CD14-positive monocyte (primary cell): ENCODE data around the gene TIAM1. TPM values are rescaled to one million over a fixed set of nuclear protein-coding genes. Genes with fewer than 3 reads are reported as not detected.
A peak's percentile ranks its signal among the peaks of the same experiment; 100 is the strongest.

Experiments used
- DNase-seq, 3 donors: peaks; one replicate each; pipeline ENCODE4 v3.0.0-alpha.2; 2011 to 2022
- H2AFZ ChIP-seq: 2 replicates; pipeline ENCODE4 v1.6.0; 2012; ENCODE audit warnings: mild to moderate bottlenecking, low read depth, low read length, inconsistent platforms; ENCODE audit not compliant: insufficient read depth, poor library complexity, severe bottlenecking
- H3K27ac ChIP-seq, 2 donors: 1 replicate in 1 of 2; 2 replicates in 1 of 2; pipeline ENCODE4 v1.5.1; 2012 to 2013; ENCODE audit warnings: low read length in 2 of 2, control low read depth in 1 of 2, inconsistent platforms in 1 of 2, low read depth in 1 of 2, mild to moderate bottlenecking in 1 of 2
- H3K27me3 ChIP-seq, 2 donors: one replicate each; pipeline versions ENCODE4 v1.6.0 to v1.6.1; 2011 to 2013; ENCODE audit warnings: low read length in 2 of 2; ENCODE audit not compliant: control insufficient read depth in 2 of 2, insufficient read depth in 2 of 2
- H3K36me3 ChIP-seq, 2 donors: replicated peaks in 1 of 2; 1 replicate in 1 of 2; 2 replicates in 1 of 2; pipeline versions ENCODE4 v1.5.1 to v1.6.1; 2012 to 2013; ENCODE audit warnings: low read length in 2 of 2, control low read depth in 1 of 2, inconsistent platforms in 1 of 2, mild to moderate bottlenecking in 1 of 2; ENCODE audit not compliant: insufficient read depth in 2 of 2, control insufficient read depth in 1 of 2
- H3K4me1 ChIP-seq, 2 donors: 1 replicate in 1 of 2; 2 replicates in 1 of 2; pipeline versions ENCODE4 v1.5.1 to v1.6.1; 2012 to 2013; ENCODE audit warnings: low read length in 2 of 2, control low read depth in 1 of 2, inconsistent platforms in 1 of 2, mild to moderate bottlenecking in 1 of 2, moderate library complexity in 1 of 2; ENCODE audit not compliant: insufficient read depth in 2 of 2, control insufficient read depth in 1 of 2
- H3K4me2 ChIP-seq: replicated peaks from 2 replicates; pipeline ENCODE3; 2012; ENCODE audit warnings: low read length, moderate library complexity, mild to moderate bottlenecking; ENCODE audit not compliant: poor library complexity, severe bottlenecking; ENCODE audit errors: extremely low read depth
- H3K4me3 ChIP-seq, 3 experiments: fragments of 200-600 bp in 1 of 3; sonication (generic) in 1 of 3; replicated peaks in 1 of 3; 1 replicate in 2 of 3; 2 replicates in 1 of 3; pipeline ENCODE4 v1.5.1; 2011 to 2013; ENCODE audit warnings: low read length in 3 of 3, mild to moderate bottlenecking in 3 of 3, control low read depth in 2 of 3, low read depth in 2 of 3, inconsistent platforms in 1 of 3, moderate library complexity in 1 of 3
- H3K79me2 ChIP-seq: 2 replicates; pipeline ENCODE4 v1.6.0; 2012; ENCODE audit warnings: mild to moderate bottlenecking, control low read depth, inconsistent platforms, low read length, moderate library complexity; ENCODE audit not compliant: insufficient read depth
- H3K9ac ChIP-seq: 2 replicates; pipeline ENCODE4 v1.6.0; 2017; ENCODE audit warnings: low read length, mild to moderate bottlenecking; ENCODE audit not compliant: insufficient read depth, poor library complexity, severe bottlenecking
- H3K9me3 ChIP-seq, 2 donors: replicated peaks in 1 of 2; 1 replicate in 1 of 2; 2 replicates in 1 of 2; pipeline versions ENCODE4 v1.5.1 to v1.6.1; 2012 to 2013; ENCODE audit warnings: low read length in 2 of 2, control low read depth in 1 of 2; ENCODE audit not compliant: control insufficient read depth in 1 of 2, insufficient read depth in 1 of 2
- H4K20me1 ChIP-seq: 2 replicates; pipeline ENCODE4 v1.6.0; 2012; ENCODE audit warnings: mild to moderate bottlenecking, low read length, control low read depth, moderate library complexity; ENCODE audit not compliant: insufficient read depth
- H3K27ac Mint-ChIP-seq, 7 donors: one replicate each; pipeline ENCODE4 v1.8.0; 2020; ENCODE audit warnings: mild to moderate bottlenecking in 7 of 7, mixed read lengths in 7 of 7, moderate library complexity in 6 of 7, inconsistent platforms in 2 of 7
- H3K27me3 Mint-ChIP-seq, 3 donors: one replicate each; pipeline ENCODE4 v1.8.0; 2021 to 2022; ENCODE audit warnings: low read depth in 3 of 3, mild to moderate bottlenecking in 3 of 3, mixed read lengths in 3 of 3, moderate library complexity in 3 of 3, inconsistent platforms in 1 of 3
- H3K36me3 Mint-ChIP-seq, 2 donors: one replicate each; pipeline ENCODE4 v1.8.0; 2020; ENCODE audit warnings: mixed read lengths in 2 of 2, inconsistent platforms in 1 of 2, mild to moderate bottlenecking in 1 of 2
- H3K4me1 Mint-ChIP-seq: one replicate; pipeline ENCODE4 v1.8.0; 2020; ENCODE audit warnings: mild to moderate bottlenecking, mixed read lengths
- H3K4me3 Mint-ChIP-seq, 2 donors: one replicate each; pipeline ENCODE4 v1.8.0; 2020; ENCODE audit warnings: mild to moderate bottlenecking in 2 of 2, mixed read lengths in 2 of 2, moderate library complexity in 1 of 2
- H3K9me3 Mint-ChIP-seq, 7 donors: one replicate each; pipeline ENCODE4 v1.8.0; 2020 to 2022; ENCODE audit warnings: mixed read lengths in 7 of 7, mild to moderate bottlenecking in 6 of 7, moderate library complexity in 6 of 7, inconsistent platforms in 2 of 7
- WGBS: methylation state at CpG from one replicate; pipeline ENCODE4 v1.1.5; 2013; ENCODE audit warnings: missing lambda C conversion rate; ENCODE audit not compliant: insufficient coverage; 5-methylcytosine and 5-hydroxymethylcytosine counted together
- intact Hi-C, 2 donors: fragments of 100-400 bp; cut with micrococcal nuclease; formaldehyde crosslinking; loops; one replicate each; pipeline versions ENCODE4 v1.15.0 to v1.15.1; 2023
- polyA plus RNA-seq, 3 donors: library from polyadenylated mRNA; depleted of rRNA in 1 of 3; unstranded in 2 of 3; stranded (reverse) in 1 of 3; fragments of 300-500 nt in 2 of 3; fragments of >200 nt in 1 of 3; fragmentation: Illumina TruSeq in 2 of 3; gene quantifications; 1 replicate in 2 of 3; 2 replicates in 1 of 3; pipeline ENCODE4 v1.2.3, GENCODE V29; 2012 to 2021
- TF ChIP-seq, protein P1 (sequence below): fragments of 200-600 bp; IDR thresholded peaks from one replicate; pipeline ENCODE4 v1.8.0; 2022; ENCODE audit warnings: antibody characterized with exemption, mild to moderate bottlenecking

TIAM1 gene
- polyA plus RNA-seq, 3 donors: 17.7 to 55.0 (median 45.3) TPM

DNA sequence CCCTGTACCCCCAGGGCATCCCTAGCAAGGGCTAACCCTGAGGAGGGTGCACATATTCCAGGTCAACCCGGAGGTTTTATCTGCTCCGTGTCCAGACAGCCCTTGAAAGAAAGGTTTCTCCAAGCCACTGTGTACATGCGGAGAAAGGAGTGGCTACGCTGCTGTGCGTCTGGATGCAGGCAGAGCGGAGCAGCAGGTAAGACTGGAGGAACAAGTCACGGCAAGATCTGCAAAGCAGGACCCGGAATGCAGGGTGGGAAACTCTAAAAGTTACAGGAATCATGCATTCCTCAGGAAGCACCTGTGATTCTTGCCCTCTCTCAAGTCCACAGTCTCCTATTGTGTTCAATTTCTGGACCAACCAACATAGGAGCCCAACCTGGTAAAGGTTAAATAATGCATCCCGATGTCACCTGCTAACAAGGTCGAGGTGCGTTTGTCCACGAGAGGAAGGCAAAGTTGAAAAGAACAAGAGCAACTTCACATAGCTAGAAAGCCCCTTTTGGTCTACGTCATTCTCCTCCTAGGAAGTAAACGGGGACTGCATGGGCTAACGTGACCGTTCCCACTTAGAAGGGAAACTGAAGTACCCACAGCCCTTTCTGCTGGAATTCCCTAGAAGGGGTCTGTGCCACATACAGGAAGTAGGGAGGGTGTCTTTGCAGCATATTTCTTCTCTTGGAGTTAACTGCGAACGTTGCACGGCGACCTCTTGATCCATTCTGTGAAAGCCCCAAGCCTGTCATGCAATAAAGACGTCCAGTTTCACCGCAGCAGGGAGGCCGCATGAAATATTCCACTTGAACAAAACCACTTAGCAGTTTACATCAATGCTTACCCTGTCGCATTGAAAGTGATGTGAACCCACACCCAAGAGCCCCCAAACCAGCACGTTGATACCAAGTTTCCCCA, 5.8 kb downstream of the TIAM1 start:
- H2AFZ ChIP-seq: no peak overlapping the region
- H3K27ac Mint-ChIP-seq: peak overlapping the region in 5 of 7 donors; percentile 33 to 87 (median 78)
- H3K27ac ChIP-seq: no peak overlapping the region
- peak overlapping the region in 1 of 2 donors; percentile 20 for H3K4me3 Mint-ChIP-seq
- H3K4me2 ChIP-seq: no peak overlapping the region
- no peaks in the 10 kb centered on the region for H3K9me3 ChIP-seq
- H3K36me3 ChIP-seq: peaks cover 17 to 57% of the 10 kb centered on the region in 2 donors
- peaks cover 0 to 9% of the 10 kb centered on the region in 2 donors for H3K27me3 ChIP-seq
- peaks cover 43% of the 10 kb centered on the region for H3K79me2 ChIP-seq
- H3K4me1 Mint-ChIP-seq: peaks cover 51% of the 10 kb centered on the region
- 94% methylated on average over 23 of the region's 25 CpGs for WGBS
- peaks cover 3 to 7% (median 4%) of the 10 kb centered on the region in 3 donors for H3K27me3 Mint-ChIP-seq
- DNase-seq: no peak
- intact Hi-C loops: no loop called here
- peaks cover 0 to 2% (median 0%) of the 10 kb centered on the region in 7 donors for H3K9me3 Mint-ChIP-seq
- H3K9ac ChIP-seq: no peak overlapping the region
- H4K20me1 ChIP-seq: peaks cover 83% of the 10 kb centered on the region
- H3K4me3 ChIP-seq: no peak overlapping the region
- peaks cover 42 to 48% of the 10 kb centered on the region in 2 donors for H3K4me1 ChIP-seq
- TF ChIP-seq, protein P1, sequence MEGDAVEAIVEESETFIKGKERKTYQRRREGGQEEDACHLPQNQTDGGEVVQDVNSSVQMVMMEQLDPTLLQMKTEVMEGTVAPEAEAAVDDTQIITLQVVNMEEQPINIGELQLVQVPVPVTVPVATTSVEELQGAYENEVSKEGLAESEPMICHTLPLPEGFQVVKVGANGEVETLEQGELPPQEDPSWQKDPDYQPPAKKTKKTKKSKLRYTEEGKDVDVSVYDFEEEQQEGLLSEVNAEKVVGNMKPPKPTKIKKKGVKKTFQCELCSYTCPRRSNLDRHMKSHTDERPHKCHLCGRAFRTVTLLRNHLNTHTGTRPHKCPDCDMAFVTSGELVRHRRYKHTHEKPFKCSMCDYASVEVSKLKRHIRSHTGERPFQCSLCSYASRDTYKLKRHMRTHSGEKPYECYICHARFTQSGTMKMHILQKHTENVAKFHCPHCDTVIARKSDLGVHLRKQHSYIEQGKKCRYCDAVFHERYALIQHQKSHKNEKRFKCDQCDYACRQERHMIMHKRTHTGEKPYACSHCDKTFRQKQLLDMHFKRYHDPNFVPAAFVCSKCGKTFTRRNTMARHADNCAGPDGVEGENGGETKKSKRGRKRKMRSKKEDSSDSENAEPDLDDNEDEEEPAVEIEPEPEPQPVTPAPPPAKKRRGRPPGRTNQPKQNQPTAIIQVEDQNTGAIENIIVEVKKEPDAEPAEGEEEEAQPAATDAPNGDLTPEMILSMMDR: no peak
- peaks cover 46 to 59% of the 10 kb centered on the region in 2 donors for H3K36me3 Mint-ChIP-seq

DNA sequence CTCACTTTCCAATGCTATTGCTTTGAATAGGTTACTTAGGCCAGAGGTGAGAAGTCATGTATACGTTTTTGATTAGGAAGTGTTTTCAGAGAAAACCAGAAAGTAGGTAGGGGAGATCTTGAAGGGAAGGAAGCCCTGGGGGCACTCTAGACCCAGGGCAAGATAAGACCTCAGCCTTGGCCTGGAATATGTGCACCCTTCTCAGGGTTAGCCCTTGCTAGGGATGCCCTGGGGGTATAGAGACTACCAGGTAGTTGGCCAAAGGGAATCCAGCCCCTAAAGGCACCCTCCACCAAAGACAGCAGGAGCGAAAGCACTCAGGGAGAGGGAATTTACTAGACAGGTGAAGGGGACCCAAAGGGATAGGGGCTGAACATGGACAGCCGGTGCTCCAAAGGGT, 7.0 kb downstream of the TIAM1 start:
- Histone ChIP-seq H3K36me3 (peaks cover 17 to 58% of the 10 kb centered on the region in 2 donors), H2AFZ (no peak overlapping the region), H3K9ac (no peak overlapping the region), H3K4me1 (peaks cover 33 to 36% of the 10 kb centered on the region in 2 donors), H3K4me3 (no peak overlapping the region), H3K4me2 (no peak overlapping the region), H4K20me1 (peaks cover 83% of the 10 kb centered on the region), H3K27ac (no peak overlapping the region), H3K9me3 (no peaks in the 10 kb centered on the region), H3K27me3 (no peaks in the 10 kb centered on the region), H3K79me2 (peaks cover 33% of the 10 kb centered on the region)
- H3K4me3 Mint-ChIP-seq: no peak overlapping the region
- TF ChIP-seq, protein P1: no peak
- H3K4me1 Mint-ChIP-seq: peaks cover 40% of the 10 kb centered on the region
- H3K27me3 Mint-ChIP-seq: peaks cover 3 to 4% (median 4%) of the 10 kb centered on the region in 3 donors
- DNase-seq: no peak
- intact Hi-C loops: no loop called here
- H3K36me3 Mint-ChIP-seq: peaks cover 51 to 65% of the 10 kb centered on the region in 2 donors
- H3K9me3 Mint-ChIP-seq: peaks cover 0 to 2% (median 0%) of the 10 kb centered on the region in 7 donors
- 100% methylated on average over 1 of the region's 3 CpGs for WGBS
- H3K27ac Mint-ChIP-seq: peak overlapping the region in 2 of 7 donors; percentile 44 to 64
